Measurements from ENCODE around the gene MYH7B.

GRCh38 chr20:34925341-34925740 is 30.3 kb upstream of the MYH7B start:
- TF ChIP-seq SUZ12 (IDR thresholded peaks at IDR 0.05) (no peak), ZNF384 (IDR thresholded peaks at IDR 0.05) (no peak), BHLHE40 (IDR thresholded peaks at IDR 0.05; ENCODE audit: borderline replicate concordance) (no peak), SP1 (IDR thresholded peaks at IDR 0.05) (no peak)
